Common myeloid progenitor, CD34-positive (primary cell): ENCODE measurements around the gene PIK3IP1.

Experiments used
- CTCF ChIA-PET: fragments of 350-600 bp; sonication (Branson Sonifier 250); formaldehyde crosslinking; loops from one replicate; lab custom pipeline; 2021; ENCODE audit warnings: antibody characterized with exemption; lab: Charles Lee
- POLR2A ChIA-PET: fragments of 350-600 bp; sonication (Branson Sonifier 250); formaldehyde crosslinking; loops from one replicate; lab custom pipeline; 2021; ENCODE audit warnings: antibody characterized with exemption; lab: Charles Lee
- DNase-seq, 3 donors: peaks; one replicate each; pipeline versions ENCODE4 v3.0.0 to v3.0.0-alpha.2; 2013
- H3K27ac ChIP-seq, 2 experiments: 1 replicate in 1 of 2; 2 replicates in 1 of 2; pipeline ENCODE4 v1.7.0; 2013; ENCODE audit warnings: inconsistent platforms in 2 of 2, low read length in 2 of 2, mild to moderate bottlenecking in 2 of 2, low read depth in 1 of 2, moderate library complexity in 1 of 2; ENCODE audit not compliant: severe bottlenecking in 2 of 2, insufficient read depth in 1 of 2, poor library complexity in 1 of 2
- H3K27me3 ChIP-seq, 5 experiments: replicated peaks in 2 of 5; 1 replicate in 3 of 5; 2 replicates in 2 of 5; pipeline versions ENCODE4 v1.6.1 to v1.7.0; 2013; ENCODE audit warnings: low read length in 4 of 5, mild to moderate bottlenecking in 2 of 5, moderate library complexity in 2 of 5, inconsistent platforms in 1 of 5; ENCODE audit not compliant: insufficient read depth in 5 of 5, control insufficient read depth in 4 of 5
- H3K36me3 ChIP-seq, 4 experiments: 1 replicate in 2 of 4; 2 replicates in 2 of 4; pipeline versions ENCODE4 v1.6.1 to v1.7.0; 2013; ENCODE audit warnings: low read length in 3 of 4, control low read depth in 1 of 4, mild to moderate bottlenecking in 1 of 4; ENCODE audit not compliant: control insufficient read depth in 4 of 4, insufficient read depth in 4 of 4
- H3K4me1 ChIP-seq, 4 experiments: 1 replicate in 3 of 4; 2 replicates in 1 of 4; pipeline versions ENCODE4 v1.6.1 to v1.7.1; 2013; ENCODE audit warnings: low read length in 3 of 4, mild to moderate bottlenecking in 3 of 4, control low read depth in 1 of 4, inconsistent platforms in 1 of 4, moderate library complexity in 1 of 4; ENCODE audit not compliant: control insufficient read depth in 4 of 4, insufficient read depth in 4 of 4; ENCODE audit errors: control extremely low read depth in 1 of 4
- H3K4me3 ChIP-seq, 7 experiments: 1 replicate in 4 of 7; 2 replicates in 3 of 7; pipeline versions ENCODE4 v1.5.1 to v1.7.0; 2013; ENCODE audit warnings: mild to moderate bottlenecking in 7 of 7, low read length in 6 of 7, moderate library complexity in 6 of 7, inconsistent platforms in 2 of 7, low read depth in 2 of 7, control low read depth in 1 of 7; ENCODE audit not compliant: insufficient read depth in 4 of 7, control insufficient read depth in 1 of 7; ENCODE audit errors: extremely low read depth in 1 of 7
- H3K9me3 ChIP-seq, 5 experiments: 1 replicate in 4 of 5; 2 replicates in 1 of 5; pipeline versions ENCODE4 v1.6.1 to v1.7.1; 2013; ENCODE audit warnings: low read length in 4 of 5, mild to moderate bottlenecking in 2 of 5, inconsistent platforms in 1 of 5, low read depth in 1 of 5, moderate library complexity in 1 of 5; ENCODE audit not compliant: control insufficient read depth in 4 of 5, insufficient read depth in 2 of 5; ENCODE audit errors: control extremely low read depth in 1 of 5
- WGBS: methylation state at CpG from one replicate; pipeline ENCODE4 v1.1.5; 2013; ENCODE audit not compliant: insufficient coverage; 5-methylcytosine and 5-hydroxymethylcytosine counted together

PIK3IP1 gene

GRCh38 chr22:31308181-31308580 lies 15.9 kb upstream of the PIK3IP1 start:
- H3K36me3 ChIP-seq = no peaks in the 10 kb centered on the region
- H3K27ac ChIP-seq = no peak overlapping the region
- ChIA-PET POLR2A (no interaction called here), CTCF (interaction anchor here (9.3 kb wide), 1 partner anchor 12 kb away, joined by 128 read pairs; the partner anchor contains the start of gene PIK3IP1)
- no peaks in the 10 kb centered on the region for H3K27me3 ChIP-seq
- no peaks in the 10 kb centered on the region for H3K4me1 ChIP-seq
- no peaks in the 10 kb centered on the region for H3K9me3 ChIP-seq
- no peak for DNase-seq
- H3K4me3 ChIP-seq = no peak overlapping the region

DNA sequence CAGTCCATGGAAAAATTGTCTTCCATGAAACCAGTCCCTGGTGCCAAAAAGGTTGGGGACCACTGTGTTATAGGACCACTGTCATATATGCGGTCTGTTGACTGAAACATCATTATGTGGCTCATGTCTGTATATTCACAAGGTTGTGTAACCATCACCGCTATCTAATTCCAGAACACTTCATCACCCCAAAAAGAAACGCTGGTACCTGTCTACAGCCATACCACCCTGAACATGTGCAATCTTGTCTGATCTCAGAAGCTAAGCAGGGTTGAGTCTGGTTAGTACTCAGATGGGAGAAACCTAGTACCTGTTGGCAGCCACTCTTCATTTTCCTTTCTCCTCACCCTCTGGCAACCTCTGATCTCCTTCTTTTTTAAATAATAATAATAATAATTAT lies 12.9 kb upstream of the PIK3IP1 start:
- WGBS = 100% methylated on average over 1 of the region's 3 CpGs
- no peak overlapping the region for H3K4me3 ChIP-seq
- H3K27me3 ChIP-seq = no peaks in the 10 kb centered on the region
- ChIA-PET CTCF (no interaction called here), POLR2A (no interaction called here)
- no peak overlapping the region for H3K27ac ChIP-seq
- no peaks in the 10 kb centered on the region for H3K36me3 ChIP-seq
- H3K4me1 ChIP-seq = no peaks in the 10 kb centered on the region
- DNase-seq = no peak
- H3K9me3 ChIP-seq = no peaks in the 10 kb centered on the region

DNA sequence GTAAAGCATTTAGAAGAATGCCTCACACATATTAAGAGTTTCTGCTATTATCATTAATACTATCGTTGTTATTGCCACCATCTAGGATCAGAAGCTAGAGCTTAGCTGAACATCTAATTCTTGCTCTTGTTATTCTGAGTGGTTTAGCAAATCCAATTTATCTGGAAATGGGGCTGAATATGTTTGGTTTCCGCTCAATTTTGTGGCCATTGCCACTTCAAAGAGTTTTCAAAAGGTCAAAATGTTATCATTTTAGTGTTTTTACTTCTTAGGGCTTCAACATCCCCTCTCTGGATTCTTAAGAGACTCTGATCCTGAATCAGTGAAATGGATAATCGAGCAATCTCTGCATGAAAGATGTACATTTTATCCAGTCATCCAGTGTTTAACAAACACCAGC lies 10.2 kb upstream of the PIK3IP1 start:
- POLR2A ChIA-PET = no interaction called here
- DNase-seq = no peak

GRCh38 chr22:31302006-31302405 lies 9.7 kb upstream of the PIK3IP1 start:
- no peaks in the 10 kb centered on the region for H3K9me3 ChIP-seq
- no peak for DNase-seq
- no peaks in the 10 kb centered on the region for H3K27me3 ChIP-seq
- H3K27ac ChIP-seq = no peak overlapping the region
- CTCF ChIA-PET = interaction anchor here (0.6 to 14.7 kb wide), 4 partner anchors 9 to 517 kb away, joined by 3 to 128 read pairs (median 14); partner anchors contain the start of gene PIK3IP1
- H3K36me3 ChIP-seq = no peaks in the 10 kb centered on the region
- H3K4me1 ChIP-seq = no peaks in the 10 kb centered on the region
- H3K4me3 ChIP-seq = no peak overlapping the region
- POLR2A ChIA-PET = no interaction called here

More for the DNA sequence above, 10.2 kb upstream of the PIK3IP1 start:
- no peaks in the 10 kb centered on the region for H3K9me3 ChIP-seq
- H3K4me3 ChIP-seq = no peak overlapping the region
- CTCF ChIA-PET = interaction anchor here (1.6 to 14.7 kb wide), 3 partner anchors 9 to 29 kb away, joined by 4 to 128 read pairs (median 24); partner anchors contain the start of gene PIK3IP1
- no peaks in the 10 kb centered on the region for H3K27me3 ChIP-seq
- H3K36me3 ChIP-seq = no peaks in the 10 kb centered on the region
- 100% methylated on average over 1 of the region's 3 CpGs for WGBS
- H3K27ac ChIP-seq = no peak overlapping the region
- H3K4me1 ChIP-seq = no peaks in the 10 kb centered on the region

- CTCF ChIA-PET = interaction anchor here (1.2 to 14.7 kb wide), 3 partner anchors 10 to 28 kb away, joined by 3 to 128 read pairs (median 24); partner anchors contain the start of gene PIK3IP1
- Histone ChIP-seq H3K4me1 (peaks cover 0 to 9% (median under 1%) of the 10 kb centered on the region in 4 experiments), H3K27ac (no peak overlapping the region), H3K4me3 (no peak overlapping the region), H3K36me3 (no peaks in the 10 kb centered on the region), H3K27me3 (no peaks in the 10 kb centered on the region), H3K9me3 (no peaks in the 10 kb centered on the region)
- 94% methylated on average over 2 of the region's 3 CpGs for WGBS
- POLR2A ChIA-PET = no interaction called here
- DNase-seq = no peak
Measured at GRCh38 chr22:31300896-31301295, 8.6 kb upstream of the PIK3IP1 start.

DNA sequence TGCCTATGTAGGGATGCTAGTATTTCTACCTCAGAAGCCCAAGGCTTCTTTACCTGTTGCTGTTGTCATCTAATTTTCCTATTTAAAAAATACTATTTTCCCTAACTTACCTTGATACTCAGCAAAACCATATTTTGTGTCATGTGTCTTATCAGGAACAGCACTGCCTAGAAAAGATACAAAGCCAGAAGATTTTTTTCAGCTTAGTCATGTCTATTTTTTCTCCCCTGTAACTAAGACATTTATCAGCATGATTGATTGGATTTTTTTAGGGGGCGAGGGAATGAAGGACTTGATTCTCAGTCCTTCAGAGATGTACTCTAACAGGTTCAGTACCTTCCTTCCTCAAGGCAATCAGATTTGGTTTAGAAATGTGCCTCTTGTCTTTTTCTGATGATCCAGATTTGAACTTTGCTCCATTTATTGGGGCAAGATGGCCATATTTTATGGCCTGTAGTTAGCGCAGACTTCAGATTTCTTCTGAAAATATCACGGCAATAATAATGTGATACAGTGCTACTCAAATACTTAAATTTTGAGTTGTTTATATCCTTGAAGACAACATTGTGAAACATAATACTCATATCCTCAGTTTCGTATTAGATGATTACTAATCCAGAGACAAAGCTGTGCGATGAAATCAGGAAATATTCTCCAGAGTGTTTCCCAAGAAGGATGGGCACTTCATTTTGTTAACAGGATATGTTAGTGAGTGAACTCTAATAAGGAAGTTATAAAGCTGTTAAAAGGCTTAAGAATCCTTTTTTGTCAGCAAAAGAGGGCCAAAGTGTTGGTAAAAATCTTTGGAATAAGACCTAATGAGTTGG lies 3.8 kb upstream of the PIK3IP1 start:
- Histone ChIP-seq H3K4me3 (no peak overlapping the region), H3K27me3 (no peaks in the 10 kb centered on the region), H3K27ac (peak overlapping the region in 1 of 2 experiments; percentile 30), H3K9me3 (no peaks in the 10 kb centered on the region), H3K36me3 (no peaks in the 10 kb centered on the region), H3K4me1 (peaks cover 0 to 52% (median 23%) of the 10 kb centered on the region in 4 experiments)
- WGBS = 50% methylated on average over 1 of the region's 5 CpGs
- ChIA-PET POLR2A (interaction anchor here (1.3 kb wide), 1 partner anchor 17 kb away, joined by 6 read pairs; no protein-coding TSS in a partner anchor), CTCF (interaction anchor here (0.5 to 14.7 kb wide), 3 partner anchors 7 to 35 kb away, joined by 3 to 128 read pairs (median 3); no protein-coding TSS in a partner anchor)
- peak in 1 of 3 donors; percentile 41 for DNase-seq

DNA sequence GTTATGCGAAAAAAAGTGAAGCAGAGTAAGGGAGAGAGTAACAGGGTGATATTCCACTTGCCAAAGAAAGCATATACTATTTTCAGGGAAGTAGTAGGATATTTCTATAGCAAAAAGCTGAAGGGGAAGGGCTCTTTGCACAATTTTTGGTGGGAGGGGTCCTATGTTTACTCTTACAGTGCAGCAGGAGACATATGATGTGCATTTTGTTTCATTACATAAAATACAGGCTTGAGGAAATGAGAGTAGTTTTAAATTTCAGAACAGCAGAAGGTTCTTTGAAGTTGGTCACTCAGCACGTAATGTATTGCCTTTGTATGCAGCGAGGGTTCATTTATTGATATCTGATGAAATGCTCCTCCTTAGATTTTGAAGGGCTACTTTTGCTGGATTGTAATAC lies 3.1 kb upstream of the PIK3IP1 start:
- 88% methylated on average over 3 of the region's 3 CpGs for WGBS
- ChIA-PET POLR2A (no interaction called here), CTCF (interaction anchor here (2.7 to 14.7 kb wide), 2 partner anchors 16 to 84 kb away, joined by 7 to 128 read pairs; no protein-coding TSS in a partner anchor)
- Histone ChIP-seq H3K9me3 (no peaks in the 10 kb centered on the region), H3K4me3 (no peak overlapping the region), H3K4me1 (peaks cover 0 to 58% (median 28%) of the 10 kb centered on the region in 4 experiments), H3K27me3 (no peaks in the 10 kb centered on the region), H3K27ac (peak overlapping the region in 1 of 2 experiments; percentile 30), H3K36me3 (no peaks in the 10 kb centered on the region)
- no peak for DNase-seq
